H1 (cell line): ENCODE measurements around the gene ZNF383. TPM values are rescaled to one million over a fixed set of nuclear protein-coding genes. Genes with fewer than 3 reads are reported as not detected.

Source experiments
- CTCF ChIA-PET: fragments of 300-600 bp; sonication (Branson Sonifier 250); formaldehyde crosslinking; loops from one replicate; lab custom pipeline; 2021; ENCODE audit not compliant: partially characterized antibody; lab: Charles Lee
- POLR2A ChIA-PET: fragments of 300-600 bp; sonication (Branson Sonifier 250); formaldehyde crosslinking; loops from one replicate; lab custom pipeline; 2021; ENCODE audit warnings: inconsistent platforms; ENCODE audit not compliant: partially characterized antibody; lab: Charles Lee
- DNase-seq, 2 experiments: peaks; one replicate each; pipeline versions ENCODE4 v3.0.0 to v3.0.0-alpha.2; 2010 to 2022; ENCODE audit warnings: low spot score in 2 of 2, low read depth in 1 of 2, mixed read lengths in 1 of 2
- FAIRE-seq: peaks from 2 replicates; lab custom pipeline; 2011; peaks lifted over from hg19 to GRCh38; lab: Jason Lieb, UNC
- H2AFZ ChIP-seq: 2 replicates; pipeline ENCODE4 v1.8.1; 2012; ENCODE audit warnings: low read length, inconsistent platforms
- H2AK5ac ChIP-seq: 2 replicates; pipeline ENCODE4 v1.6.1; 2013; ENCODE audit warnings: low read depth, low read length
- H2BK120ac ChIP-seq: replicated peaks from 2 replicates; pipeline ENCODE3; 2013; ENCODE audit warnings: low read depth, low read length, inconsistent platforms
- H2BK12ac ChIP-seq: 2 replicates; pipeline ENCODE4 v1.6.1; 2013; ENCODE audit warnings: low read depth, low read length
- H2BK15ac ChIP-seq: 2 replicates; pipeline ENCODE4 v1.6.1; 2013; ENCODE audit warnings: low read length
- H2BK20ac ChIP-seq: 2 replicates; pipeline ENCODE4 v1.6.1; 2013; ENCODE audit warnings: low read length
- H2BK5ac ChIP-seq: 2 replicates; pipeline ENCODE4 v1.6.1; 2013; ENCODE audit warnings: low read depth, low read length
- H3K14ac ChIP-seq: 2 replicates; pipeline ENCODE4 v1.6.1; 2013; ENCODE audit warnings: inconsistent platforms; ENCODE audit not compliant: insufficient read length
- H3K18ac ChIP-seq: 2 replicates; pipeline ENCODE4 v1.6.1; 2013; ENCODE audit warnings: low read length; ENCODE audit errors: extremely low read depth
- H3K23ac ChIP-seq: 2 replicates; pipeline ENCODE4 v1.6.1; 2013; ENCODE audit warnings: inconsistent platforms; ENCODE audit not compliant: insufficient read length
- H3K23me2 ChIP-seq: 2 replicates; pipeline ENCODE4 v1.6.1; 2013; ENCODE audit warnings: low read depth, low read length
- H3K27ac ChIP-seq: 2 replicates; pipeline ENCODE4 v1.6.1; 2011; ENCODE audit warnings: low read depth, low read length, inconsistent platforms
- H3K27me3 ChIP-seq, 4 experiments: replicated peaks in 1 of 4; 1 replicate in 1 of 4; 2 replicates in 3 of 4; pipeline versions ENCODE4 v1.6.1 to v1.8.1; 2011 to 2013; ENCODE audit warnings: low read length in 3 of 4, mild to moderate bottlenecking in 3 of 4, inconsistent platforms in 2 of 4, mixed read lengths in 2 of 4, moderate library complexity in 1 of 4; ENCODE audit not compliant: control insufficient read depth in 3 of 4, insufficient read depth in 3 of 4; ENCODE audit errors: extremely low read depth in 1 of 4
- H3K36me3 ChIP-seq, 4 experiments: 2 replicates each; pipeline versions ENCODE4 v1.6.1 to v1.8.1; 2011 to 2013; ENCODE audit warnings: mild to moderate bottlenecking in 4 of 4, low read length in 3 of 4, moderate library complexity in 2 of 4, control low read depth in 1 of 4, inconsistent platforms in 1 of 4; ENCODE audit not compliant: insufficient read depth in 4 of 4, control insufficient read depth in 2 of 4
- H3K4ac ChIP-seq: replicated peaks from 2 replicates; pipeline ENCODE3; 2013; ENCODE audit warnings: low read length, low read depth, mixed read lengths, inconsistent platforms; ENCODE audit not compliant: insufficient read length
- H3K4me1 ChIP-seq, 4 experiments: replicated peaks in 1 of 4; 1 replicate in 1 of 4; 2 replicates in 3 of 4; pipeline versions ENCODE4 v1.6.1 to v1.8.1; 2011 to 2013; ENCODE audit warnings: low read length in 3 of 4, inconsistent platforms in 2 of 4, mixed read lengths in 1 of 4; ENCODE audit not compliant: insufficient read depth in 4 of 4, control insufficient read depth in 3 of 4
- H3K4me2 ChIP-seq, 2 experiments: 2 replicates each; pipeline versions ENCODE4 v1.6.1 to v1.8.1; 2011 to 2013; ENCODE audit warnings: low read depth in 2 of 2, low read length in 2 of 2, control low read depth in 1 of 2, inconsistent platforms in 1 of 2, mild to moderate bottlenecking in 1 of 2; ENCODE audit not compliant: insufficient read depth in 1 of 2
- H3K4me3 ChIP-seq, 4 experiments: fragments of 200-600, 300-600 bp in 1 of 4; sonication (generic), shearing (Covaris generic), sonication (Bioruptor Twin) in 1 of 4; 2 replicates each; pipeline versions ENCODE4 v1.5.1 to v1.8.1; 2011 to 2016; ENCODE audit warnings: low read length in 4 of 4, low read depth in 3 of 4, control low read depth in 2 of 4, inconsistent platforms in 2 of 4, mild to moderate bottlenecking in 2 of 4, mixed read lengths in 1 of 4, moderate library complexity in 1 of 4; ENCODE audit not compliant: insufficient read depth in 2 of 4; ENCODE audit errors: extremely low read depth in 1 of 4
- H3K56ac ChIP-seq: replicated peaks from 2 replicates; pipeline ENCODE3; 2013; ENCODE audit warnings: low read depth, mild to moderate bottlenecking, mixed read lengths, low read length, inconsistent platforms; ENCODE audit not compliant: insufficient read length
- H3K79me1 ChIP-seq: 2 replicates; pipeline ENCODE4 v1.6.1; 2013; ENCODE audit warnings: low read depth, low read length, control low read depth
- H3K79me2 ChIP-seq, 2 experiments: 2 replicates each; pipeline versions ENCODE4 v1.6.1 to v1.8.1; 2012 to 2013; ENCODE audit warnings: low read length in 2 of 2, mild to moderate bottlenecking in 2 of 2, inconsistent platforms in 1 of 2; ENCODE audit not compliant: insufficient read depth in 2 of 2, control insufficient read depth in 1 of 2
- H3K9ac ChIP-seq, 4 experiments: replicated peaks in 1 of 4; 1 replicate in 1 of 4; 2 replicates in 3 of 4; pipeline versions ENCODE4 v1.6.1 to v1.8.1; 2011 to 2013; ENCODE audit warnings: low read depth in 3 of 4, low read length in 3 of 4, control low read depth in 2 of 4, mild to moderate bottlenecking in 2 of 4, moderate library complexity in 2 of 4, inconsistent platforms in 1 of 4; ENCODE audit errors: extremely low read depth in 1 of 4
- H3K9me3 ChIP-seq, 2 experiments: 2 replicates each; pipeline versions ENCODE4 v1.6.1 to v1.8.1; 2012 to 2013; ENCODE audit warnings: mild to moderate bottlenecking in 2 of 2, moderate library complexity in 2 of 2, control low read depth in 1 of 2, inconsistent platforms in 1 of 2, low read depth in 1 of 2, low read length in 1 of 2, mixed read lengths in 1 of 2; ENCODE audit not compliant: insufficient read depth in 2 of 2
- H4K20me1 ChIP-seq, 2 experiments: replicated peaks in 1 of 2; 2 replicates each; pipeline versions ENCODE3 to v1.8.1; 2011 to 2013; ENCODE audit warnings: inconsistent platforms in 2 of 2, low read length in 2 of 2, mild to moderate bottlenecking in 1 of 2; ENCODE audit not compliant: insufficient read depth in 2 of 2, control insufficient read depth in 1 of 2
- H4K5ac ChIP-seq: 2 replicates; pipeline ENCODE4 v1.6.1; 2013; ENCODE audit warnings: low read length, low read depth, mixed read lengths, inconsistent platforms; ENCODE audit not compliant: insufficient read length
- H4K8ac ChIP-seq: 2 replicates; pipeline ENCODE4 v1.8.0; 2013; ENCODE audit warnings: mild to moderate bottlenecking, moderate library complexity, low read length, inconsistent platforms; ENCODE audit not compliant: insufficient read depth; ENCODE audit errors: extremely low read depth
- H4K91ac ChIP-seq: replicated peaks from 2 replicates; pipeline ENCODE3; 2013; ENCODE audit warnings: low read length, mixed read lengths, inconsistent platforms; ENCODE audit not compliant: insufficient read length
- ASH2L ChIP-seq: fragments of 200-600, 300-600 bp; sonication (generic); IDR thresholded peaks from one replicate; pipeline ENCODE4 v1.7.1; 2017; ENCODE audit warnings: low read length
- CBX5 ChIP-seq: fragments of 300-800, 300-1000 bp; sonication (generic); IDR thresholded peaks from 2 replicates; pipeline ENCODE4 v1.7.1; 2016; ENCODE audit warnings: antibody characterized with exemption, low read length, low read depth
- CTBP2 ChIP-seq: IDR thresholded peaks from 2 replicates; pipeline ENCODE4 v1.7.0; 2011; ENCODE audit warnings: borderline replicate concordance, mild to moderate bottlenecking, moderate library complexity, mixed read lengths, low read length; ENCODE audit not compliant: insufficient read depth, insufficient read length
- GTF2F1 ChIP-seq: IDR thresholded peaks from 2 replicates; pipeline ENCODE4 v1.6.1; 2012; ENCODE audit warnings: low read depth, low read length, improper control_type of control experiment, borderline replicate concordance
- HDAC6 ChIP-seq: IDR thresholded peaks from one replicate; pipeline ENCODE4 v1.7.1; 2012; ENCODE audit warnings: low read depth, mild to moderate bottlenecking, inconsistent platforms, low read length, moderate library complexity
- KDM1A ChIP-seq: fragments of 200-600, 300-600 bp; sonication (generic); IDR thresholded peaks from 2 replicates; pipeline ENCODE4 v1.7.1; 2016; ENCODE audit warnings: mild to moderate bottlenecking, low read length, borderline replicate concordance
- KDM4A ChIP-seq: IDR thresholded peaks from one replicate; pipeline ENCODE4 v1.7.1; 2012; ENCODE audit warnings: low read depth, mild to moderate bottlenecking, moderate library complexity, low read length, inconsistent platforms; ENCODE audit not compliant: severe bottlenecking
- POLR2A ChIP-seq, 2 experiments: IDR thresholded peaks; 1 replicate in 1 of 2; 2 replicates in 1 of 2; pipeline ENCODE4 v1.6.1; 2011; ENCODE audit warnings: low read depth in 2 of 2, low read length in 2 of 2, mild to moderate bottlenecking in 2 of 2; ENCODE audit errors: control extremely low read depth in 1 of 2
- RNF2 ChIP-seq: fragments of 200-900, 300-1000 bp; sonication (generic); IDR thresholded peaks from 2 replicates; pipeline ENCODE4 v1.7.1; 2016; ENCODE audit warnings: borderline replicate concordance, low read depth, mild to moderate bottlenecking, antibody characterized with exemption, low read length; ENCODE audit not compliant: poor library complexity, severe bottlenecking; ENCODE audit errors: missing control alignments
- TAF7 ChIP-seq: optimal IDR thresholded peaks from 2 replicates; pipeline ENCODE3; 2011; ENCODE audit warnings: low read depth, mild to moderate bottlenecking, inconsistent platforms, low read length, moderate library complexity, borderline replicate concordance
- WGBS, 2 experiments: shearing (Covaris generic) in 1 of 2; methylation state at CpG; one replicate each; pipeline versions ENCODE4 v1.1.6 to v1.1.7; 2013 to 2015; ENCODE audit warnings: low lambda C conversion rate in 2 of 2, mixed read lengths in 2 of 2, inconsistent platforms in 1 of 2, low coverage in 1 of 2, missing lambda C conversion rate in 1 of 2; ENCODE audit not compliant: insufficient replicate concordance in 2 of 2, insufficient coverage in 1 of 2, insufficient read length in 1 of 2; ENCODE audit errors: extremely low coverage in 1 of 2, missing lambda C conversion rate in 1 of 2; 5-methylcytosine and 5-hydroxymethylcytosine counted together
- polyA plus RNA-seq, 7 experiments: library from polyadenylated mRNA; depleted of rRNA in 3 of 7; stranded (reverse) in 5 of 7; unstranded in 2 of 7; fragments of >200 nt in 5 of 7; fragments of 200-250 nt in 2 of 7; gene quantifications; 1 replicate in 5 of 7; 2 replicates in 1 of 7; 4 replicates in 1 of 7; pipeline versions ENCODE4 v1.2.1 to v1.2.3, GENCODE V29; 2011 to 2013; ENCODE audit warnings: missing spikeins in 2 of 7, mixed read lengths in 2 of 7
- total RNA-seq: library from RNA; stranded (reverse); fragmentation: NEBNext Ultra II Directional; extraction: Animal tissue kit (Norgen Biotek cat#: 25700); gene quantifications from 2 replicates; pipeline ENCODE4 v1.2.1, GENCODE V29; 2021
- TF ChIP-seq, protein P1 (sequence below): IDR thresholded peaks from 2 replicates; pipeline ENCODE4 v1.6.1; 2012; ENCODE audit warnings: low read length, inconsistent platforms
- TF ChIP-seq, protein P2 (sequence below): IDR thresholded peaks from 2 replicates; pipeline ENCODE4 v1.6.1; 2011; ENCODE audit warnings: low read depth, mild to moderate bottlenecking, low read length; ENCODE audit not compliant: insufficient read depth

Gene ZNF383
- total and polyA plus RNA-seq, 2 of the 8 experiments (the other 6 are each of a cell fraction or from before 2014, with no cell fraction given), result 1.2 to 3.9 TPM

DNA sequence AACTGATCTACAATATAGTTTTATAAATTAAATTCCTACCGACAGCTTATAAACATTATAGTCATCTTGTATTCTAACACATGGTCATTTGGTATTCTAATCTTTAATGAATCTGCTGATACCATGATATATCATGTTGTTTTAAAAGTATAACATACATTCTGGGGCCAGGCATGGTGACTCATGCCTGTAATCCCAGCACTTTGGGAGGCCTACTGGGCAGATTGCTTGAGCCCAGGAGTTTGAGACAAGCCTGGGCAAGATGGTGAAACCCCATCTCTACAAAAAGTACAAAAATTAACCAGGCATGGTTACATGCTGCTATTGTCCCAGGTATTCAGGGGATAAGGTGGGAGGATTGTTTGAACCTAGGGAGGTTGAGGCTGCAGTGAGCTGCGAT is 3.1 kb downstream of the ZNF383 start:
- FAIRE-seq, result no peak
- no peak overlapping the region for H2BK120ac ChIP-seq
- no peaks in the 10 kb centered on the region for H3K4me1 ChIP-seq
- H3K36me3 ChIP-seq, result peaks cover 0 to 6% (median under 1%) of the 10 kb centered on the region in 4 experiments; a peak in 2 of 8 replicates
- ChIA-PET CTCF (no interaction called here), POLR2A (no interaction called here)
- no peak overlapping the region for H3K4ac ChIP-seq
- H3K4me2 ChIP-seq, result no peak overlapping the region
- no peak overlapping the region for H3K4me3 ChIP-seq
- H3K18ac ChIP-seq, result no peak overlapping the region
- peaks cover 6 to 9% of the 10 kb centered on the region in 2 experiments for H3K79me2 ChIP-seq
- H3K14ac ChIP-seq, result no peak overlapping the region
- no peak overlapping the region for H2BK15ac ChIP-seq
- H2BK5ac ChIP-seq, result no peak overlapping the region
- no peak overlapping the region for H2AK5ac ChIP-seq
- H3K23ac ChIP-seq, result no peak overlapping the region
- H4K91ac ChIP-seq, result no peak overlapping the region
- 0 out of 2 replicates have a peak, but pooled peaks cover 6% of the 10 kb centered on the region for H3K79me1 ChIP-seq
- H4K5ac ChIP-seq, result no peak overlapping the region
- H3K27ac ChIP-seq, result no peak overlapping the region
- DNase-seq, result no peak
- H4K20me1 ChIP-seq, result no peaks in the 10 kb centered on the region
- H4K8ac ChIP-seq, result no peak overlapping the region
- no peak overlapping the region for H2BK20ac ChIP-seq
- WGBS, 2 experiments, result 95% methylated on average over 2 of the region's 2 CpGs; no CpG with 5 or more reads in 1 of the 2 experiments
- peaks cover 10% of the 10 kb centered on the region for H3K23me2 ChIP-seq
- no peaks in the 10 kb centered on the region for H3K27me3 ChIP-seq
- H3K56ac ChIP-seq, result no peak overlapping the region
- H2BK12ac ChIP-seq, result no peak overlapping the region
- no peak overlapping the region for H2AFZ ChIP-seq
- H3K9me3 ChIP-seq, result no peaks in the 10 kb centered on the region
- H3K9ac ChIP-seq, result no peak overlapping the region
- TF ChIP-seq GTF2F1 (no peak), RNF2 (no peak), CBX5 (no peak), ASH2L (no peak), HDAC6 (no peak), CTBP2 (no peak), POLR2A (IDR thresholded peaks at IDR 0.05; ENCODE audit: control extremely low read depth in 1 of 2, low read depth in 2 of 2, low read length in 2 of 2) (no peak), TAF7 (no peak), KDM1A (no peak), KDM4A (no peak)
- TF ChIP-seq, protein P1, sequence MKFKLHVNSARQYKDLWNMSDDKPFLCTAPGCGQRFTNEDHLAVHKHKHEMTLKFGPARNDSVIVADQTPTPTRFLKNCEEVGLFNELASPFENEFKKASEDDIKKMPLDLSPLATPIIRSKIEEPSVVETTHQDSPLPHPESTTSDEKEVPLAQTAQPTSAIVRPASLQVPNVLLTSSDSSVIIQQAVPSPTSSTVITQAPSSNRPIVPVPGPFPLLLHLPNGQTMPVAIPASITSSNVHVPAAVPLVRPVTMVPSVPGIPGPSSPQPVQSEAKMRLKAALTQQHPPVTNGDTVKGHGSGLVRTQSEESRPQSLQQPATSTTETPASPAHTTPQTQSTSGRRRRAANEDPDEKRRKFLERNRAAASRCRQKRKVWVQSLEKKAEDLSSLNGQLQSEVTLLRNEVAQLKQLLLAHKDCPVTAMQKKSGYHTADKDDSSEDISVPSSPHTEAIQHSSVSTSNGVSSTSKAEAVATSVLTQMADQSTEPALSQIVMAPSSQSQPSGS, result no peak
- TF ChIP-seq, protein P2, sequence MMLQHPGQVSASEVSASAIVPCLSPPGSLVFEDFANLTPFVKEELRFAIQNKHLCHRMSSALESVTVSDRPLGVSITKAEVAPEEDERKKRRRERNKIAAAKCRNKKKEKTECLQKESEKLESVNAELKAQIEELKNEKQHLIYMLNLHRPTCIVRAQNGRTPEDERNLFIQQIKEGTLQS, result no peak
